Breast epithelium (tissue), 4 donors: Measurements from ENCODE around the gene DRD3. TPM values are rescaled to one million over a fixed set of nuclear protein-coding genes. Genes with fewer than 3 reads are reported as not detected.

Experiments used
- DNase-seq, 2 donors: peaks; one replicate each; pipeline ENCODE4 v3.0.0-alpha.2; 2019; ENCODE audit warnings: low spot score in 2 of 2
- H3K27ac ChIP-seq, 2 donors: fragments of 200-600 bp; sonication (generic) in 1 of 2; one replicate each; pipeline ENCODE4 v1.5.1; 2016 to 2019; ENCODE audit warnings: mild to moderate bottlenecking in 1 of 2
- H3K27me3 ChIP-seq, 2 donors: fragments of 200-600 bp; sonication (generic) in 1 of 2; one replicate each; pipeline versions ENCODE4 v1.5.1 to v1.6.0; 2017 to 2019; ENCODE audit warnings: control low read depth in 1 of 2, mild to moderate bottlenecking in 1 of 2
- H3K36me3 ChIP-seq: fragments of 200-600 bp; one replicate; pipeline ENCODE4 v1.5.1; 2019
- H3K4me1 ChIP-seq, 2 donors: fragments of 200-600 bp; sonication (generic); one replicate each; pipeline ENCODE4 v1.5.1; 2016 to 2019; ENCODE audit warnings: control low read depth in 1 of 2
- H3K4me3 ChIP-seq, 3 donors: fragments of 200-600 bp; sonication (generic); 1 replicate in 2 of 3; 2 replicates in 1 of 3; pipeline ENCODE4 v1.5.1; 2016 to 2019; ENCODE audit warnings: mild to moderate bottlenecking in 3 of 3, moderate library complexity in 2 of 3
- H3K9me3 ChIP-seq, 2 donors: fragments of 200-600 bp; sonication (generic) in 1 of 2; one replicate each; pipeline ENCODE4 v1.5.1; 2016 to 2019; ENCODE audit warnings: control low read depth in 1 of 2
- POLR2A ChIP-seq: fragments of 450-650 bp; IDR thresholded peaks from one replicate; pipeline ENCODE4 v1.6.1; 2016; ENCODE audit warnings: antibody characterized with exemption, mild to moderate bottlenecking, moderate library complexity
- POLR2AphosphoS5 ChIP-seq, 3 donors: sonication (generic); formaldehyde crosslinking; IDR thresholded peaks; one replicate each; pipeline ENCODE4 v1.6.1; 2017; ENCODE audit warnings: antibody characterized with exemption in 3 of 3
- intact Hi-C: fragments of 100-400 bp; cut with DNase I; formaldehyde crosslinking; loops from one replicate; pipeline ENCODE4 v1.15.1; 2023; ENCODE audit warnings: low total_unique reads
- total RNA-seq, 3 donors: library from RNA; depleted of rRNA; stranded (reverse); fragments of >200 nt; gene quantifications; one replicate each; pipeline ENCODE4 v1.1.0, GENCODE V29; 2016
- TF ChIP-seq, protein P1 (sequence below), 3 donors: fragments of 450-650 bp; IDR thresholded peaks; one replicate each; pipeline ENCODE4 v1.5.1; 2016 to 2017; ENCODE audit warnings: antibody characterized with exemption in 3 of 3, mild to moderate bottlenecking in 3 of 3, moderate library complexity in 3 of 3

Gene DRD3
- total RNA-seq, 3 donors from 2014 or later: not detected

DNA sequence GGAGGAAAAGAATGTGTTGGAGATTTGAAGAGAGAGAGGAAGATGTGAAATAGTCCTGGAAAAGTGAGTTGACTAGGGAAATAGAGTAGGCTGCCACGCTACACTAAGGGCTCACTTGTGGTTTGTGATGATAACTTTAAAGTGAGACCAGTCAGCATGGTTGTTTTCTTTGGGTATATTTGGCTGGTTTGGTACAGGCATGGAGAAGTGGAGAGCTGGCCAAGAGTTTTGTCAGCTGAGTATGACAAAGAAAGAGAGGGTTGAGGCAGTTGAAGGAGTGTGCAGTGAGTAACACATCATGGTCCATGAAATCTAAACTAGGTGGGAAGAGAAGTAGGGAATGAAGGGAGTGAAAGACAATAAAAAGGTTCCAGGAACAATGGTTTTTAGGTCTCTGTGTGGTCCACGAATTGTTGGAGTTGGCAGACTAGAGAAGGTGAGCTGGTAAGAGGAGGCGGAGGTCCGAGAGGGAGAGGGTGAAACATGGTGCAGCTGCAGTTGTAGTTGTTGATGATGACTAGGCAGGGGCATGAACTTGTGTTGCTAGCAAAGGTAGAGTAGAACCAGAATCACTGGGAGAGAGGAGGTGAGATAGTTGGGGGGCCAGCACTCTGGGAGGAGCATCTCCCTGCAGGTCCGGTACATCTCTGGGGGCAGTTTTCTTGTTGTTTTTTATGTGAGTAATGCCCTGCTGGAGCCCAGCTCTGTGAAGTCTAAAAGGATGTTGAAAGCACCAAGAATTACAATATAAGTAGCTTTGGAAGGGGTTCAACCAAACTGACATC, 37.5 kb upstream of the DRD3 start:
- intact Hi-C loops: no loop called here
- no peak for DNase-seq

DNA sequence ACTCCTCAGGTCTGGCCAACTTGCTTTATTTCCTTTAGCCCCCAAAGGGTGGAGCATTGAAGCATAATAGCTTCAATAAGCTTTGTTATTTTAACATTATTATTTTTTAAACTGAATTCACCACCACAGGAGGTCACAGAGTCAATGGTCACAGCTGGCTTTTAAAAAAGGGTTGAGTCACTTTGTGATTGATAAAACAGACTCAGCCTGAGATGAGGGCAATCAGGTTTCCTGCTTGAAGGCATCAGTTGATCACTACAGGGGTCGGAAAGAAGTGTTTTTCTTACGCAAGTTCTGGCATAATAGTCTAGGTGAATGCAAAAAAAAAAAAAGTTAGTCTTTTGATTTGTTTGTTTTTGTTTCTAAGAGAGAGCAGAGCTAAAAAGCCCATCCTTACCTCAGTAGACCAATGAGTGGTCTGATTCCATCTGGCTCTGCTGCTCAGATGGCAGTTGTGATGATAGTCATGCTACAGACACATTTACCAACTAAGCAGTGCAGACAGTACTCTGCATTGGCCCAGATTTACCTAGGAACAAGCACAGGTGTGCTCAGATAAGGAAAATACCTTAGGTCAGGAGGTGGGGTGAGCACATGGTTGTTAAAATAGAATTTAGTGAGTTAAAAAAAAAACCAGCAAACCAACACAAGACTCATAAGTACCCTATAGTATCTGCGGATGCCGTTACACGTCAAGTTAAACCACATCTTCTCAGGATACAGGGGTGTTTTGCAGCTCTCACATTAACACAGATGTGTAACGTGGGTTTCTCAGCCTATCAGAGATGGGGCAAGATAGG, 35.9 kb upstream of the DRD3 start:
- Histone ChIP-seq H3K4me3 (peak overlapping the region; percentile 19 to 52 (median 21)), H3K4me1 (peaks cover 0 to 4% of the 10 kb centered on the region in 2 donors), H3K27me3 (no peaks in the 10 kb centered on the region), H3K36me3 (no peaks in the 10 kb centered on the region), H3K27ac (peak overlapping the region in 1 of 2 donors; percentile 48), H3K9me3 (no peaks in the 10 kb centered on the region)
- DNase-seq: no peak
- TF ChIP-seq POLR2AphosphoS5 (IDR thresholded peaks at IDR 0.05): no peak
- TF ChIP-seq POLR2A: no peak
- TF ChIP-seq, protein P1, sequence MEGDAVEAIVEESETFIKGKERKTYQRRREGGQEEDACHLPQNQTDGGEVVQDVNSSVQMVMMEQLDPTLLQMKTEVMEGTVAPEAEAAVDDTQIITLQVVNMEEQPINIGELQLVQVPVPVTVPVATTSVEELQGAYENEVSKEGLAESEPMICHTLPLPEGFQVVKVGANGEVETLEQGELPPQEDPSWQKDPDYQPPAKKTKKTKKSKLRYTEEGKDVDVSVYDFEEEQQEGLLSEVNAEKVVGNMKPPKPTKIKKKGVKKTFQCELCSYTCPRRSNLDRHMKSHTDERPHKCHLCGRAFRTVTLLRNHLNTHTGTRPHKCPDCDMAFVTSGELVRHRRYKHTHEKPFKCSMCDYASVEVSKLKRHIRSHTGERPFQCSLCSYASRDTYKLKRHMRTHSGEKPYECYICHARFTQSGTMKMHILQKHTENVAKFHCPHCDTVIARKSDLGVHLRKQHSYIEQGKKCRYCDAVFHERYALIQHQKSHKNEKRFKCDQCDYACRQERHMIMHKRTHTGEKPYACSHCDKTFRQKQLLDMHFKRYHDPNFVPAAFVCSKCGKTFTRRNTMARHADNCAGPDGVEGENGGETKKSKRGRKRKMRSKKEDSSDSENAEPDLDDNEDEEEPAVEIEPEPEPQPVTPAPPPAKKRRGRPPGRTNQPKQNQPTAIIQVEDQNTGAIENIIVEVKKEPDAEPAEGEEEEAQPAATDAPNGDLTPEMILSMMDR (IDR thresholded peaks at IDR 0.05): no peak
- intact Hi-C loops: no loop called here

More for the DNA sequence above, 37.5 kb upstream of the DRD3 start:
- no peak overlapping the region for H3K4me3 ChIP-seq
- H3K4me1 ChIP-seq: peaks cover 0 to 4% of the 10 kb centered on the region in 2 donors
- no peaks in the 10 kb centered on the region for H3K36me3 ChIP-seq
- no peaks in the 10 kb centered on the region for H3K9me3 ChIP-seq
- H3K27me3 ChIP-seq: no peaks in the 10 kb centered on the region
- no peak overlapping the region for H3K27ac ChIP-seq
- TF ChIP-seq POLR2A (no peak), POLR2AphosphoS5 (IDR thresholded peaks at IDR 0.05) (no peak)
- TF ChIP-seq, protein P1 (IDR thresholded peaks at IDR 0.05): no peak

DNA sequence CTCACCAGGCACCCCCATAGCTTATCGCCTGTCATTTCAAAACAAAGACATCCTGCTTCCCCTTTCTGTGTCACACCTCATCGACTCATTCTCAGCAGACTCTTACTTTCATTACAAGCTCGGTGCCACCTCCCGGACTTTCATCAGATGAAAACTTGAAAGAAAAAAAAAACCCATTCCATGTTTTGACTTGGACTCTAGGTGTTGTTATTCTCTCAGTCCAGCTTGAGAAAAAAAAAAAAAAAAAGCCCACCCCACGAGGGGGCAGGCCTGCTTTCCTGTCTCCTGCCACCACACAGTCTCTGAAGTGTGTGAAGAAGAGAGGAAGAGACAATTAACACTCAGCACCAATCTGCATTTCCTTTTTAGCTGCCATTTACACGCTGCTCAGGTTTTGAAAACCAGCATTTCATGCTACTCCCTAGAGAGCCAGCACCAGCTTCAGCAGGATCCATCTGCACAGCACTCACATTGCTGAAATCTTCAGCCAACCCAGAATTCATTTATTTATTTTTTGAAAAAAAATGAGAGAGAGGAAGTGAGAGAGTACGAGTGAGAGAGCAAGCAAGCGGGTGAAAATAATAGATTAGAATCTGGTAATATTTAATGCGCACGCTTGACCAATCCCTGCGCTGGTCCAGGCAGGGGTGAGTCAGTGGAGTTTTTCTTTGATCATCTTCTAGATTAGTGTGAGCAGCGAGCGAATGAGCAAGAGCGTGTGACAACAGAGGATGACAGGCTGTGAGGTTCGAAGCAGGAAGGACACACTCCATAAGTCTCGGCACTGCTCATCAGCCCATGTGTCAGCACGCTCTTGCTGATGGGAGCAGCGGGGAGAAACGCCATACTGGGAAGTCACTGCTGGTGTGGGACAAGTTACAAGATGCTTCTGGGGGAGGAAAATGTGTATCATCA, 35.0 kb upstream of the DRD3 start:
- peak overlapping the region in 1 of 2 donors; percentile 48 for H3K27ac ChIP-seq
- H3K4me3 ChIP-seq: peak overlapping the region; percentile 19 to 52 (median 21)
- no peak for DNase-seq
- no peaks in the 10 kb centered on the region for H3K27me3 ChIP-seq
- no peak for TF ChIP-seq POLR2A
- H3K36me3 ChIP-seq: no peaks in the 10 kb centered on the region
- intact Hi-C loops: no loop called here
- H3K4me1 ChIP-seq: peaks cover 0 to 4% of the 10 kb centered on the region in 2 donors
- no peaks in the 10 kb centered on the region for H3K9me3 ChIP-seq

DNA sequence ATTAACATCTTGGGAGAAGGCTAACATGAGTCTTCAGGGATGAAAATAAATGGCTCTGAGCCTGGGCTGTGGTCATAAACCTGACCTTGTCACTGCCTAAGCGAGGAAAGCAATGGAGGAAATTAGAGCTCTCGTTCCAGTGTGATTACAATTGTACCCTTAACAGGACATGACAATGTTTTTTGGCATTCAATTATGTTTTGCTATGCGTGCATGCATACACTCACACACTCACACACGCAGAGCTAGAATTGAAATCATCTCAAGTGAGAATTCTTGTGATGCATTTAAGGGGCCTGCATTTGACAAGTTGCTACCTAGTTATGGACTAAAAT, 34.4 kb upstream of the DRD3 start:
- Histone ChIP-seq H3K4me3 (peak overlapping the region in 1 of 3 donors; percentile 19), H3K27me3 (no peaks in the 10 kb centered on the region), H3K9me3 (no peaks in the 10 kb centered on the region), H3K4me1 (peaks cover 0 to 4% of the 10 kb centered on the region in 2 donors), H3K36me3 (no peaks in the 10 kb centered on the region), H3K27ac (no peak overlapping the region)
- intact Hi-C loops: no loop called here
- no peak for DNase-seq
- TF ChIP-seq, protein P1 (IDR thresholded peaks at IDR 0.05): no peak
- no peak for TF ChIP-seq POLR2A

DNA sequence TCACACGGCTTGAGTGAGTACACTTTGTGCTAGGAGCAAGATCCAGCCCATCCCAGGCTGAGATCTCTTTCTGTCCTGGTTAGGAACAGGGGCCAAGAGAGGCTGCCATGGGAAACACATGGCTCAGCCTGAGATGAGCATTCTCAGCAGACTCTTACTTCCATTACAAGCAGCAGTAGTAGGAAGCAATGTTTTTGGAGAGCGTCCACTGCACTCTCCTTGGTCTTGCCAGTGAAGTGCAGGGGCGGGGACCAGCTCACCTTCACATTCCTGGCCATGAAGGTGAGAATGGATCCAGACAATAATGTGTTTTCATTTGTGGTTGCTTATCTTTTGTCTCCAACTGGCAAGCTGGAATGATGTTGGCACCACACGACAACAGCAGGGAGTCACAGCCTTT, 33.8 kb upstream of the DRD3 start:
- intact Hi-C loops: no loop called here
- Histone ChIP-seq H3K36me3 (no peaks in the 10 kb centered on the region), H3K27me3 (no peaks in the 10 kb centered on the region), H3K27ac (no peak overlapping the region), H3K4me1 (peaks cover 0 to 4% of the 10 kb centered on the region in 2 donors), H3K4me3 (no peak overlapping the region), H3K9me3 (no peaks in the 10 kb centered on the region)
- no peak for TF ChIP-seq POLR2A
- TF ChIP-seq POLR2AphosphoS5 (IDR thresholded peaks at IDR 0.05): no peak
- TF ChIP-seq, protein P1 (IDR thresholded peaks at IDR 0.05): no peak
- DNase-seq: no peak
